ENCODE data around the gene CHD5.
"Not testable (repeated sequence)": the region's sequence is repeated elsewhere in the genome, so short reads cannot be mapped to it uniquely, and the experiment has no call there.

The CHD5 gene

DNA sequence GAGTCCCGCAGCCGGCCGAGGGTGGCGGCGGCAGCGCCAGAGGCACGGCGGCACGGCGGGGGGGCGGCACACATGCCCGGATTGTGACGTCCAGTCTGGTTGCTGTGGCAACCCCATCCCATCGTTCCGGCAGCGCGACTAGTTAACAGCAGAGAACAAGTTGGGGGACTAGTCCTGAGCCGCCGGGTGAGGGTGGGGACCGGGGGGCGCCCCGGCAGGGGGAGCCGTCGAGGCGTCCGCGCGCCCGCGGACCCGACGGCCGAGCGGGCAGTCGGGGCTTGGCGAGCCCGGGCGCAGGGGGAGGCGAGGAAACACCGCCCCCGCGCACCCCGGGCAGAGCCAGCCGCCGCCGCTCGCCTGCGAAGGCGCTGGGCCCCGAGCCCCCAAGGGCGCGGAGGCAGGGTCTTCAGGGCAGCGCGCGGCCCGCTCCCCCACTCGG lies at the start of gene CHD5:
Gene CHD5 (minus strand): TSS at position 54 of the 439 bp plus-strand sequence. CDS start 298 bp downstream, outside the sequence.
- DNase-seq (ENCODE audit: low spot score), result peak; percentile 78

DNA sequence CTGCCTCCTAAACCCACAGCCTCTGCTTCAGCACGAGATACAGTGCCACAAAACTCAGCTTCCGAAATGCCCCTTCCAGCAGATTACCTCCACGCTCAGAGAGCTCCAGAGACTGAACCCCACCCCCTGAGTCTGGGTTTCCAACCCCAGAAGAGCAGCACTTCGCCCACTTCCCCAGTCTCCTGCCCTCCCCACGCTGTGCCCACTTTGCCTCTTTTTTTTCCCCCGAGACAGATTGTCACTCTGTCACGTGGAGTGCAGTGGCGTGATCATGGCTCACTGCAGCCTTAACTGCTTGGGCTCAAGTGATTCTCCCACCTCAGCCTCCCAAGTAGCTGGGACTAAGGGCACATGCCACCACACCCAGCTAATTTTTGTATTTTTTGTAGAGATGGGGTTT lies 45.5 kb upstream of the CHD5 start:
- no peak for DNase-seq (ENCODE audit: low spot score)

DNA sequence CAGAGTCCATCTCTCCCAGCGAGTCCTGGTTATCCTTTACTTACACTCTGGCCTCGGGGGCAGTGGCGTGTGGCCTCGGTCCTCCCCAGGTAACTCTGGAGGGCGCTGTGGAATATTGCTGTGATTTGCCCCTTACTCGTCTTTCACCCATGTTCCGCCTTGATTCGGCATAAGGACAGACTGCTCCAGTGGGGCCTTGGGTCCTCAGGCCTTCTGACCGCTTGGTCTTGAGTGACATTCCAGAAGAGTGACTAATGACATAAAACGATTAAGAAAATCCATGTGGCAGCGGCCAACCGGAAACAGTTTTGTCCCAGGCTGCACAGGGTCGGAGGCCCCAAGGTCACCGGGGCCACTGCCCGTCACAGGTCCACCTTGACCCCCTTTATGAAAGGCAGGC lies 44.6 kb upstream of the CHD5 start:
- no peak for DNase-seq (ENCODE audit: low spot score)

DNA sequence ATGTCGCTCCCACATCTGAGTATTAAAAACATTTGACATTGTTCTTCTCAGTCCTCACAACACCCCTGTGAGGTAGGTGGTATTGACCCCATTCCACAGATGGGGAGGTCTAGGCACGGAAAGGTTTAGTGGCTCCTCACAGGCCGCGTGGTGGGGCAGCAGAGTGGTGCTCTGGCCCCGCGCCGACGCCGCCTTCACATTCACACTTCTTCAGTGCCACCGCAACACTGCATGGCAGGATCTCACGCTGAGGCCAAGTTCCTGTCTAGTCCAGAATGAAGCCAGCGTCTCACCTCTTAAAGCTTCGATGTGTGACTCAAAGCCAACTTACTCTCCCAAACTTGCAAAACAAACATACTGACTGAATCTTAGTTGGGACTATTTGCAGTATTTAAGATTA lies 43.5 kb upstream of the CHD5 start:
- no peak for DNase-seq (ENCODE audit: low spot score)

DNA sequence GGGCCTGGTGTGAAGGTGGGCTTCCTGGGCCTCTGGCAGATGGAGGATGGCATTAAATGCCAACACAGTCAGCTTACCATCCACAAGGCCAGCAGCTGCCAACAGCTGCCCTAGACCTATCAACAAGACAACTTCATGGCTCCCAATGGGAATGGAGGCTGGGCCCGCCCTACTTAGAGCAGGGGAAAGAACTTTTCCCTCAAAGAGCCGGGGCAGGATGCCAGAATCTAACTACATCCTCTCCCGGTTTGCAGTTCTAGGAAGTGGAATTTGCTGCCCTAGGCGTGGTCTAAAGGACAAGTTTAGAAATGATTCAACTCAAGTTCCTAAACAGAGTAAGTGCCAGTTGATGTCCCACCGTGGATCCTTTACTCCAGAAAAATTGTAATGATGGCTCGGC lies 42.5 kb upstream of the CHD5 start:
- no peak for DNase-seq (ENCODE audit: low spot score)

DNA sequence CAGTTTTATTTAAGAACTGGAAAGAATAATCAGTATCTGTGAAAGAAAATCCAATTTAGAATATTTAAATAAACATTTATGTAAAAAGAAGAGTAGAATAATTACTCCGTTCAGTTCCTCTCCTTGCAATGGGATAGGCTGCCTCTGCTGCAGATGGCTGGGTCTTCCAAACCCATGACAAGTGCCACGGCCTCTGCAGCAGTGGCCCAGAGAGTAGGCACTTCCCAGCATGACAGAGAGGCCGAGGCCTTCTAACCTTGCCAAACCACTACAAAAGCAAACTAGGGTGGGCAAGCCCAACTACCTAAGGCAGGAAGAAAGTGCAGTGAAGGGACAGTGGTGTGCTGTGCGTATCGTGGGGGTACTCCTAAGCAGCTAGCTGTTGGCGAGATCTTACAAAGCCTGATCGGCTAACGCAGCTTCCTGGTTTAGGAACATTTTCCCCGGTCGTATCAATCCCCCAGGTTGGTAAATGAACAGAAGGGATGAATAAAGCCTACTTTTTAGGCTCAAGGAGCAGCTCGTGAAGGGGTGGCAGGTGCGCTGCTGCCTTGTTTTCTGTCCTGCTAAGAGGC lies 41.2 kb upstream of the CHD5 start:
- DNase-seq (ENCODE audit: low spot score), result no peak

DNA sequence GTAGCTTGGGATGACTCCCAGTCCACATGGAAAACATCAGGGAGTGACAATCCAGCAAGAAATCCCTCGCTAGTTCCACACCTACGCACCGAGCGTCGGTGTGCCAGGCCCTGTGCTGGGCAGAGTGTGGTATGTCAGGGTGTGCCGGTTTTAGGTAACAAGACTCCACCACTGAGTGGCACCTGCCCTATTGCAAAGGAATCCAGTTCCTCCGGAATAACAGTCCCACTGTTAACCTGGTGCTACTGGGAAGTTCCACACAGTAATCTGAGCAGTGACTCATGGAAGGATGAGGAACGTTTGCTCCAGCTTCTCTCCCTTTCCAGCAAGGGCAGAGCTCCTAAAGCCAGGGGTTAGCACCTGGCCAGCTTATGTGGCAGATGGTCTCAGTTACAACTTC lies 40.1 kb upstream of the CHD5 start:
- DNase-seq (ENCODE audit: low spot score), result peak; percentile 45

DNA sequence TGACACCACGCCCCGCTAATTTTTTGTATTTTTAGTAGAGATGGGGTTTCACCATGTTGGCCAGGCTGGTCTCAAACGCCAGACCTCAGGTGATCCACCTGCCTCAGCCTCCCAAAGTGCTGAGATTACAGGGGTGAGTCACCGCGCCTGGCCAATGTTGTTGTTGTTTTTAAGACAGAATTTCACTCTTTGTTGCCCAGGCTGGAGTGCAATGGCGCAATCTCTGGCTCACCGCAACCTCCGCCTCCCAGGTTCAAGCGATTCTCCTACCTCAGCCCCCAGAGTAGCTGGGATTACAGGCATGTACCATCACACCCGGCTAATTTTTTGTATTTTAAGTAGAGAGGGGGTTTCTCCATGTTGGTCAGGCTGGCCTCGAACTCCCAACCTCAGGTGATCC lies 39.5 kb upstream of the CHD5 start:
- not testable (repeated sequence) for DNase-seq (ENCODE audit: low spot score)

DNA sequence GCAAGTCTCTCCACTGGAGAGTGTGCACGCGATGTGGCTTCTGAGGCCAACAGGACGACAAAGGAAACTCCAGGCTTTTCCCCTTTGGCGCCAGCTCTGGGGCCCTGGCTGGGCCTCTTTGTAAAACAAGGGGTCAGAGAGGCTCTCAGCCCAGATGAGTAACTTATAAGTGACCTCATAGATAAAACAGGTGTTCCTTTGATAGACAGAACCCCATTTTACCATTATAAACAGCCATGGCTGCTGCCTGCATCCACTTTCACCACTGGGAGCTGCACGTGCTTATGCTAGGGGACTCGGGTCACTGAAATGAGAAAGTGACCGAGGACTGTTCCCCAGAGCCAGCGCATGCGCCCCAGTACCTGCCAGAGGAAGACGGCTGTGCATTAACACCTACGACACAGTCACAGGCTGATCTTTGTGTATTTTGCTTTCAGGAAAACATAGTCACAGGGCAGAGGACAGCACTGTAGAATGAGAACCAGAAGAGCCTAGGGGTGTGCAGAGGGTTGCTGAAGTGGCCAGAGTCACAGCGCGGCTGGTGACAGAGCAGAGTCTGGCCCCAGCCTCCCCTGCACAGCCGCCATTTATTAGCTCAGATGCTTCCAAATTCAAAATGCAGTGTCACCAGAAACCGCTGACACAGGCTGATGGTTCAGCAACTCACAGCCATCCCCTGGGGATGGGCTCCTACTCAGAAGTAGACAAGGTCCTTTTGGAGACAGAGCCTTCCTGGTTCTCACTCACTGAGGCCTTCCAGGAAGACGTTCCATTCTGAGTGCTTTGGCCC lies 38.4 kb upstream of the CHD5 start:
- no peak for DNase-seq (ENCODE audit: low spot score)

DNA sequence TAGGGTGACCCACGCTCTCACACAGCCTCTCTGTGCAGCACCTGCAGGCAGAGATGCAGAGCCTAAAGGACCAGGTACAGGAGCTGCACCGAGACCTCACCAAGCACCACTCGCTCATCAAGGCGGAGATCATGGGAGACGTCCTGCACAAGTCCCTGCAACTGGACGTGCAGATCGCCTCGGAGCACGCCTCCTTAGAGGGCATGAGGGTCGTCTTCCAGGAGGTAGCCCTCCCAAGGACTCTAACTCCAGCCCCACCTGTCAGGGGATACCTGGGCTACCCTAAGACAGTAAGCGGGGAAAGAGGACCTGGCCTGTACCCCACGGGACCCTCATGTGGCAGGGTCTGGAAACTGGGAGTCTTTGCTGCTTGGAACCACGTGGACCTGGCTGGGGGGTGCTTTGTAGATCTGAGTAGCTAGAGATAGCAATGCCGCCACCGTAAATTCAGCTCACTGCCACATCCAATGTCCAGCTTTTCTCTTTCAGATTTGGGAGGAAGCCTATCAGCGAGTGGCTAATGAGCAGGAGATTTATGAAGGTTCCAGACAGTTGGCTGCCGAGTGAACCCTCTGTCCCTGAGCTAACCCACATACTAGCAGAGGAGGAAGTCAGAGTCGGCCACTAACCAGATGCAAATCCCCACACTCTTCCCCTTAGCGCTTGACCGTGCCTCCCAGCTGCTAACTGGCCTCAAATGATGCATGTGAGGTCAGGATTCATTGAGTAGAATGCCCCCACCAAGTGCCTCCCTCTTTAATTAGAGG lies 32.3 kb upstream of the CHD5 start:
- no peak for DNase-seq (ENCODE audit: low spot score)

DNA sequence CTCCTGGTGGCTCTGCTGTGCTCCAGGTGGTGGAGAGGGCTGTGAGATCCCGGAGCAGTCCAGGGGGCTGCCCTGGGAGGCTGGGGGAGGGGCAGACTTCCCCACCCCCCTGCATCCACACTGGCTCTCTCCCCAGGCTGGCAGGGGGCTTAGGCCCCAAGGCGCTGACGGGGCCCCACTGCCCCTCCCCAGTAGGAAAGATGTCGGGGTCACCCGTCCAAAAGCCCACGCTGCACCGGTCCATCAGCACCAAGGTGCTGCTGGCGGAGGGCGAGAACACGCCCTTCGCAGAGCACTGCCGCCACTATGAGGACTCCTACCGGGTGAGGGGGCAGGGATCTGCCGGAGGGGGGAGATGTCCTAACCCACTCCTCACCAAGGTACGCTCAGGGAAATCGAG lies 31.6 kb upstream of the CHD5 start:
- DNase-seq (ENCODE audit: low spot score), result no peak

DNA sequence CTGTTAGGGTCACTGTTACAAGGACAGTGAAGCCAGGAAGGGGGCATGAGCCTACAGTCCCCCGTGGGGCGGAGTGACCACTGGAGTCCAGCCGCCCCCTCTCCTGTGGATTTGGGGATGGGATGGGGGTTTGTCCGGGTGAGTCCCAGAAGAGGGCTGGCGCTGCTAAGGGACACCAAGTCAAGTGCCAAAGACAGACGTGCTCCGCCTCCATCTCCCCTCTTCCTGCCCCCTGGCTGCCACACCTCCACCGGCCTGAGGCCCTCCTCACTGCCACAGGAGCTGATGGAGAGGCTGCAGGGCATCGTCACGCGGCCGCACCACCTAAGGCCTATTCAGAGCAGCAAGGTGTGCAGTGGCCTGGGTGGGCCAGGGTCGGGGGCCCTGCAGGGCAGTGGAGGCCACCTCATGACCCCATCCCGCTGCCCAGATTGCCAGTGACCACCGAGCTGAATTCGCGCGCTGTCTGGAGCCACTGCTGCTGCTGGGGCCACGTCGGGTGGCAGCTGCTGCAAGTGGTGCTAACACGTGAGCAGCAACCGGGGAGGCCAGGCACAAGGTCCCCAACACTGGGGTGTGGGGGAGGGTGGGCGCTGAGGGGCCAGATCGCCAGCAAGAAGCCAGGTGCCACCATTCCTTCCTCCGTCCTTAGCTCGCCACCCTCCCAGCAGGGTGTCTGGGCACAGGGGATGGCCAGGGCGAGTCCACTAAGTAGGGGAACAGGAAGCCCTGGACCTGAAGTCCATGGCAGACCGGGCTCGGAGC lies 30.7 kb upstream of the CHD5 start:
- no peak for DNase-seq (ENCODE audit: low spot score)

DNA sequence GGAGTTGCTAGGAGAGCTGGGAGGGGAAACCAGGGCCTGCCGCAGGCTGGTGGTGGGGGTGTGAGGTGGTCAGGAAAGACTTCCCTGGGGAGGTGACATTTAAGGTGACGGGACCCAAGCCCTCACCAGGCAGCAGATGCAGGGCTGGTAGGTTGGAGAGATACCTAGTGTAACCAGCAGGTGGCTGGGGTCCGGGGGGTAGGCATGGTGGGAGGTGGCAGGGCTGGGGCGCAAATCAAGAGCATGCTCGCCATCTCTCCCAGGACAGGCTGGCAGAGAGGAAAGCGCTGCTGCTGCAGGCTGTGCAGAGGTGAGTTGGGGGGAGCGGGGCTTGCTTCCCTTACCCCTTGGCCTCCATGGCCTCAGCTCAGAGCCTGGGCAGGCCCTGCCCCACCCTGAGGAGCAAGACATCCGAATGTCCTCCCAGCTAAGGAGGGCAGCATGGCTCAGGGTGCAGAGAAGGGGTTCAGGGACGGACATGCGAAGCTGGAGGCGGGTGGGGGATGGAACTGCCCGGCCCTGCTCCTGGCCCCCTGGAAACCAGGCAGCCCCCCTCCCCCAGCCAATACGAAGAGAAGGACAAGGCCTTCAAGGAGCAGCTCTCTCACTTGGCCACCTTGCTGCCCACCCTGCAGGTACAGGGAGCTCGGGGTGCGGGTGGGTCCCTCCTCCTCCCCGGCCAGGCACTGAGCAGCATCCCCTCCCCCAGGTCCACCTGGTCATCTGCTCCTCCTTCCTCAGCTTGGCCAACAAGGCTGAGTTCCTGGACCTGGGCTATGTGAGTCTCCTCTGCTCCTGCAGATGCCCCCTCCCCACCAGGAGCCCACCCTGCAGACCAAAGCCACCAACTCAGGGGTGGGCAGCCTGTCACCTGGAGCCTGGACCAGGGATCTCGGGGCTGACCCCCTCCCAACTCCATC lies 29.8 kb upstream of the CHD5 start:
- peak; percentile 63 for DNase-seq (ENCODE audit: low spot score)

DNA sequence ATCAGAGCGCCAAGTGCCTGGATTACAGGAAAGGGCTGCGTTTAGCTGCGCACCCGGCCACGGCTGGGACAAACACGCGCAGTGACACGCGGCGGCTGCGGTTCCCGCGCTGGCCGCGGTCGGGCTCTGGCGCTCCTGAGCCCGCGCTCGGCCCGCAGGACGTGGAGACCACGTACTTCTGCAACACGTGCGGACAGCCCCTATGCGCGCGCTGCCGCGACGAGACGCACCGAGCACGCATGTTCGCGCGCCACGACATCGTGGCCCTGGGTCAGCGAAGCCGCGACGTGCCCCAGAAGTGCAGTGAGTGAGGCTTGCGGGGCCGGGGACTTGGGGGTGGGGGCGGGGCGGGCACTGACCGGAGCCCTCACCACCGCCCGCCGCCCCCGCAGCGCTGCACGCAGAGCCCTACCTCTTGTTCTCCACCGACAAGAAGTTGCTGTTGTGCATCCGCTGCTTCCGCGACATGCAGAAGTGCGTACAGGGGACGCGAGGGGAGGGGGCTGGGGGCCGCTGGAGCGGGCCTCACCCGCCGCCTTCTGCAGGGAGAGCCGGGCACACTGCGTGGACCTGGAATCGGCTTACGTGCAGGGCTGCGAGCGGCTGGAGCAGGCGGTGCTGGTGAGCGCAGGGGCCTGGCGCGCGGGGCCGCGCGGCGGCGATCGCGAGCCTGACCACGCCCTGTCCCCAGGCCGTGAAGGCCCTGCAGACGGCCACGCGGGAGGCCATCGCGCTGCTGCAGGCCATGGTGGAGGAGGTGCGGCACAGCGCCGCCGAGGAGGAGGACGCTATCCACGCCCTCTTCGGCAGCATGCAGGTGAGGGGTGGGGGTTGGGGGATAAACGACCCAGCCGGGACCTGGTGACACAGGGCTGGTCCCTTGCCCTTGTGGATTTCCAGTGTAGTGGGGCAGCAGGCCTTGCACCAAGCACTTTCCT lies 28.9 kb upstream of the CHD5 start:
- DNase-seq (ENCODE audit: low spot score), result peak; percentile 71

DNA sequence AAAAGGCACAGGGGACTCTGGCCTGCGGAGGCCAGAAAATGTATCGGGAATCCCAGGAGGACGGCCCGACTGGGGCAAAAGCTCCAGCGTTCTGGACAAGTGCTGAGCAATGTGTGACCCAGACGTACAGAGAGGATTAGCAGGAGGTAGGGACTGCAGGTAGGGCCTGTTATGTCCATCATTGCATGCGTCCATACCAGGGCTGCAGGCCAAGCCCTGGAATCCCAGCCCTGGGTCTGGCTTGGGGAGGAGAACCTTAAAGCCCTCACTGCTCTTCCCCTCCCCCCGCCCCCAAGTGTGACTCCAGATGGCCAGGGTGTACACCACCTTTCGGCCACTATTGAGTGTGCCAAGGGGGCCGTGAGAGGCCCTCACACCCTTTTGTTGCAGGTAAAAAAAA lies 27.8 kb upstream of the CHD5 start:
- no peak for DNase-seq (ENCODE audit: low spot score)

DNA sequence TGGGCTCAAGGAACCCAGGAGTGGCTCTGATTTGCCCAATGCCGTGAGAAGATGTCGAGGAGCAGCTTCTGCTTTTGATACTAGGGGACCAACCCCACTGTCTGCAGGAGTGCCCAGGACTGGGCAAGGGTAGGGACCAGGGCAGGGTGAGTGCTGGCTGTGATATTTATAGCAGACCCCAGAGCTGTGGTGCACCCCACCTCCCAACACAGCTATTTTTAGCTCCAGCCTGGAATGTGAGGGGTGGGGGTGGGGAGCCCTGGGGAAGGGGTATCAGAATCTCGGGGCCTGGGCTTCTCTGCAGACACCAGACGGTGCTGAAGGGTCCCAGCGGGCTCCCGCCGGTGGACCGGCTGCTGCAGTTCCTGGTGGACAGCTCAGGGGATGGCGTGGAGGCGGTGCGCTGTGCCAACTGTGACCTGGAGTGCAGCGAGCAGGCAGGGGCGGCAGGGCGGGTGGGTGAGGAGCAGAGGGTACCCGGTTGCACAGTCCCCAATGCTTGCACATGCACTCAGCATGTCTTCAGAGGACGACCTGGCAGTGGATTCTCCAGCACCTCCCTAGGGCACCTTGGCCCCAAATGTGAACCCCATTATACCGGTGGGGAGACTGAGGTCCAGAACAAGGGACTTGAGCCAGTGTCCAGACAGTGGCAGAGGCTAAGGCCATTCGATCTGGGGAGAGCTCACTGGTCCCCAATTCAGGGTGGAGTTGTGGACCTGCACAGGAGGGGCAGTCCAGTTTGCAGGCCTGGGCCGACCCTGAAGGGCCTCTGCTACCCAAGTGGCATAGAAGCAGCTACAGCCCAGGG lies 27.2 kb upstream of the CHD5 start:
- no peak for DNase-seq (ENCODE audit: low spot score)

DNA sequence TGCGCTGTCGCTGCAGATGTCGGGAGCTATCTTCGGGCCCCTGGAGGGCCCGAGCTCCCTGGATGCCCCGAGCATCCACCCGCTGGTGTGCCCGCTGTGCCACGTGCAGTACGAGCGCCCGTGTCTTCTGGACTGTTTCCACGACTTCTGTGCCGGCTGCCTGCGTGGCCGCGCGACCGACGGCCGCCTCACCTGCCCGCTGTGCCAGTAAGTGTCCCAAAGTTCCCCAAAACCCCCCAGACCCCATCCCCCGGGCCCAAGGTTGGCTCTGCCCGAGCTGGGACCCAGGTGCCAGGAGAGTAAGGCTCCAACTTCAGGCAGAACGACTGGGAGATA lies 26.4 kb upstream of the CHD5 start:
- no peak for DNase-seq (ENCODE audit: low spot score)

DNA sequence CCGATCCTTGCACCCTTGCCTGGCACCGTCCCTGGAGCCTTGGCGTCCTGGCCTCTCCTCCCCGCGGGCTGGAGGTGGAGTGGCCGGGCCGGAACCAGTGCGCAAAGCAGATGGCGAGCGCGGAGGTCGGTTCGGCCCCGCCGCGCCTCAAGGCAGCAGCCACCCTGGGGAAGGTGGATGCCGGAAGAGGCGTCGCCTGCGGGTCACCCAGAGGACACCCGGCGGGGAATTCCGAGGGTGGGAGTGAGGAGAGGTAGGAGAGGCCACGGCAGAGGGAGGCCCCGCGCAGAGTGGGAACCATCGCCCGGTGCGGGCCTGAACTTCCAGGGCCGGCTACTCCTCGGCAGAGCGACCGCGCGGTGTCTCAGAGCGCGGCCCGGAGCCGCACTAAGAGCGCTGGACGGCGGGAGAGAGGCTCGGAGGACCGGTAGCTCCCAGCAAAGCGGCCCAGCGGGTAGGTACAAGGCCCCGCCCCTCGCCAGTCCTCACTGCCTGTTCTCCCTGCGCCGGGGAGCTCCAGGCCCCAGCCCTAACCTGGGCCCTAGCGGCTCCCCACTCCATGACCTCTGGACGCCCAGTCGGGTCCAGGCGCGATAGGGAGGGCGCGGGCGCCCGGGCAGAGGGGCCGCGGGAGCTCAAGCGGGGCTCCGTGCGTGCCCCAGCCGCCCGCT lies 25.9 kb upstream of the CHD5 start, which contains the start of gene RNF207:
Gene RNF207 (plus strand): TSS at position 271 of the 671 bp plus-strand sequence. CDS start 417 bp downstream, outside the sequence.
- peak; percentile 84 for DNase-seq (ENCODE audit: low spot score)

DNA sequence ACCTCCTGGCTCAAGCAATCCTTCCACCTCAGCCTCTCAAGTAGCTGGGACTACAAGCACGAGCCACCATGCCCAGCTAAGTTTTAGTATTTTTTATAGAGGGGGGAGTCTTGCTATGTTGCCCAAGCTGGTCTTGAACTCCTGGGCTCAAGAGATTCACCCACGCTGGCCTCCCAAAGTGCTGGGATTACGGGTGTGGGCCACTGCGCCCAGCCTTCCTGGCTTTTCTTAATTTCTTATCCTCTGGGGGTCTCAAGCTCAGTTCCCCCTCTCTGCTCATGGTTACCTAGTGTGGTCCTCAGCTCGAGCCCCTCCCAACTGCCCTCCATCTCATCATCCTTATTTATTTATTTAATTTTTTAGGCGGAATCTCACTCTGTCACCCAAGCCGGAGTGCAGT lies 22.1 kb upstream of the CHD5 start:
- no peak for DNase-seq (ENCODE audit: low spot score)
